ENCODE data around the gene GJE1.
"Not testable (repeated sequence)": the region's sequence is repeated elsewhere in the genome, so short reads cannot be mapped to it uniquely, and the experiment has no call there.

The GJE1 gene

GRCh38 chr6:142152746-142153145 is 20.0 kb downstream of the GJE1 start:
- no peak for TF ChIP-seq CTCF (IDR thresholded peaks at IDR 0.05; ENCODE audit: control insufficient read depth, insufficient read depth, low read depth, low read length, missing control alignments)
- peak; percentile 39 for DNase-seq (ENCODE audit: low read depth)
- H3K4me3 ChIP-seq (ENCODE audit: control insufficient read depth, low read depth, low read length), result no peak overlapping the region

GRCh38 chr6:142153196-142153595 is 20.5 kb downstream of the GJE1 start:
- DNase-seq (ENCODE audit: low read depth), result no peak
- TF ChIP-seq CTCF (IDR thresholded peaks at IDR 0.05; ENCODE audit: control insufficient read depth, insufficient read depth, low read depth, low read length, missing control alignments), result no peak
- H3K4me3 ChIP-seq (ENCODE audit: control insufficient read depth, low read depth, low read length), result no peak overlapping the region

- no peak for TF ChIP-seq CTCF (IDR thresholded peaks at IDR 0.05; ENCODE audit: control insufficient read depth, insufficient read depth, low read depth, low read length, missing control alignments)
- no peak for DNase-seq (ENCODE audit: low read depth)
- H3K4me3 ChIP-seq (ENCODE audit: control insufficient read depth, low read depth, low read length), result no peak overlapping the region
These were observed 21.6 kb downstream of the GJE1 start for GRCh38 chr6:142154336-142154735.

GRCh38 chr6:142155091-142155490 is 22.4 kb downstream of the GJE1 start:
- DNase-seq (ENCODE audit: low read depth), result no peak
- no peak for TF ChIP-seq CTCF (IDR thresholded peaks at IDR 0.05; ENCODE audit: control insufficient read depth, insufficient read depth, low read depth, low read length, missing control alignments)
- no peak overlapping the region for H3K4me3 ChIP-seq (ENCODE audit: control insufficient read depth, low read depth, low read length)

- TF ChIP-seq CTCF (IDR thresholded peaks at IDR 0.05; ENCODE audit: control insufficient read depth, insufficient read depth, low read depth, low read length, missing control alignments), result peak; percentile 20
- no peak for DNase-seq (ENCODE audit: low read depth)
- no peak overlapping the region for H3K4me3 ChIP-seq (ENCODE audit: control insufficient read depth, low read depth, low read length)
These were observed 23.4 kb downstream of the GJE1 start for GRCh38 chr6:142155895-142156757.

GRCh38 chr6:142156758-142157068 is 24.0 kb downstream of the GJE1 start:
- DNase-seq (ENCODE audit: low read depth), result not testable (repeated sequence)

GRCh38 chr6:142162780-142163179 is 30.1 kb downstream of the GJE1 start:
- no peak overlapping the region for H3K4me3 ChIP-seq (ENCODE audit: control insufficient read depth, low read depth, low read length)
- no peak for DNase-seq (ENCODE audit: low read depth)
- no peak for TF ChIP-seq CTCF (IDR thresholded peaks at IDR 0.05; ENCODE audit: control insufficient read depth, insufficient read depth, low read depth, low read length, missing control alignments)

More at GRCh38 chr6:142156758-142157068, 24.0 kb downstream of the GJE1 start:
- not testable (repeated sequence) for H3K4me3 ChIP-seq (ENCODE audit: control insufficient read depth, low read depth, low read length)

Measured in AG09309 (cell line).